GM23338 (cell line): ENCODE data around the gene ILF2. TPM values are rescaled to one million over a fixed set of nuclear protein-coding genes. Genes with fewer than 3 reads are reported as not detected.

Source experiments
- ATAC-seq: fragments of 200-7000 bp; cut with Tn5 transposase; 3 replicates; pipeline ENCODE4 v1.9.1; 2020
- DNase-seq: peaks from one replicate; pipeline ENCODE4 v3.0.0-alpha.2; 2015; ENCODE audit warnings: low spot score
- H2AFZ ChIP-seq: fragments of 200-600 bp; sonication (generic); 2 replicates; pipeline ENCODE4 v1.8.0; 2016; ENCODE audit warnings: antibody characterized with exemption, mild to moderate bottlenecking, moderate library complexity
- H3F3A ChIP-seq: fragments of 200-600 bp; sonication (generic); replicated peaks from 2 replicates; pipeline ENCODE4 v1.8.0; 2017; ENCODE audit warnings: antibody characterized with exemption, mixed run types, low read depth
- H3K27ac ChIP-seq: fragments of 200-600 bp; sonication (generic); 2 replicates; pipeline ENCODE4 v1.6.1; 2016; ENCODE audit warnings: low read depth
- H3K27me3 ChIP-seq: fragments of 200-600 bp; sonication (generic); 2 replicates; pipeline ENCODE4 v1.8.0; 2016; ENCODE audit warnings: mild to moderate bottlenecking, mixed run types, moderate library complexity; ENCODE audit not compliant: insufficient read depth
- H3K36me3 ChIP-seq: fragments of 200-600 bp; sonication (generic); 2 replicates; pipeline ENCODE4 v1.8.0; 2016; ENCODE audit warnings: mild to moderate bottlenecking; ENCODE audit not compliant: insufficient read depth
- H3K4me1 ChIP-seq: fragments of 200-600 bp; sonication (generic); 2 replicates; pipeline ENCODE4 v1.8.0; 2016; ENCODE audit warnings: mild to moderate bottlenecking, moderate library complexity; ENCODE audit not compliant: insufficient read depth
- H3K4me2 ChIP-seq: fragments of 200-600 bp; sonication (generic); 2 replicates; pipeline ENCODE4 v1.7.1; 2017; ENCODE audit warnings: mixed run types
- H3K4me3 ChIP-seq: fragments of 200-600 bp; sonication (generic); 2 replicates; pipeline ENCODE4 v1.6.1; 2016; ENCODE audit warnings: mixed run types
- H3K79me2 ChIP-seq: fragments of 200-600 bp; sonication (generic); replicated peaks from 2 replicates; pipeline ENCODE4 v1.8.0; 2017; ENCODE audit warnings: mild to moderate bottlenecking; ENCODE audit not compliant: insufficient read depth
- H3K9me2 ChIP-seq: fragments of 200-600 bp; sonication (generic); 2 replicates; pipeline ENCODE4 v1.8.0; 2017; ENCODE audit not compliant: insufficient read depth
- H4K20me1 ChIP-seq: fragments of 200-600 bp; sonication (generic); replicated peaks from 2 replicates; pipeline ENCODE4 v1.8.0; 2017; ENCODE audit warnings: mild to moderate bottlenecking; ENCODE audit not compliant: insufficient read depth
- H3K27ac Mint-ChIP-seq: 2 replicates; pipeline ENCODE4 v1.8.0; 2020; ENCODE audit warnings: inconsistent platforms, mild to moderate bottlenecking, moderate library complexity, mixed read lengths
- H3K27me3 Mint-ChIP-seq: 3 replicates; pipeline ENCODE4 v1.8.0; 2022; ENCODE audit warnings: low read depth, mild to moderate bottlenecking, moderate library complexity, mixed read lengths, inconsistent platforms; ENCODE audit not compliant: insufficient read depth, poor library complexity
- H3K36me3 Mint-ChIP-seq: 3 replicates; pipeline ENCODE4 v1.8.0; 2021; ENCODE audit warnings: low read depth, mild to moderate bottlenecking, inconsistent platforms, moderate library complexity, mixed read lengths
- H3K4me1 Mint-ChIP-seq: 3 replicates; pipeline ENCODE4 v1.8.0; 2020; ENCODE audit warnings: mild to moderate bottlenecking, inconsistent platforms, mixed read lengths
- H3K4me3 Mint-ChIP-seq: 3 replicates; pipeline ENCODE4 v1.8.0; 2021; ENCODE audit warnings: moderate library complexity, mild to moderate bottlenecking, inconsistent platforms, mixed read lengths
- H3K9me3 Mint-ChIP-seq: 3 replicates; pipeline ENCODE4 v1.8.0; 2020; ENCODE audit warnings: moderate library complexity, mild to moderate bottlenecking, inconsistent platforms, mixed read lengths
- CREB1 ChIP-seq: fragments of 250-450 bp; sonication (Bioruptor Pico); IDR thresholded peaks from 2 replicates; pipeline ENCODE4 v1.5.0; 2020; ENCODE audit warnings: low read depth, mild to moderate bottlenecking, moderate library complexity
- EZH2phosphoT487 ChIP-seq: fragments of 200-600 bp; sonication (generic); IDR thresholded peaks from one replicate; pipeline ENCODE4 v1.8.1; 2018; ENCODE audit warnings: antibody characterized with exemption; ENCODE audit not compliant: unreplicated experiment
- POLR2AphosphoS5 ChIP-seq: IDR thresholded peaks from 2 replicates; pipeline ENCODE4 v1.6.1; 2016; ENCODE audit warnings: antibody characterized with exemption, low read depth
- ZNF114 ChIP-seq: fragments of 250-450 bp; sonication (Bioruptor Pico); IDR thresholded peaks from 2 replicates; pipeline ENCODE4 v1.5.0; 2020; ENCODE audit warnings: mild to moderate bottlenecking, moderate library complexity
- polyA plus RNA-seq: library from polyadenylated mRNA; unstranded; fragments of >200 nt; fragmentation: Nextera tagmentation; extraction: Ambion mirVana; gene quantifications from 2 replicates; pipeline ENCODE4 v1.2.1, GENCODE V29; 2016
- total RNA-seq: library from RNA; depleted of rRNA; stranded (reverse); fragments of >200 nt; shearing (Covaris generic); gene quantifications from 2 replicates; pipeline ENCODE4 v1.2.3, GENCODE V29; 2014
- TF ChIP-seq, protein P1 (sequence below): IDR thresholded peaks from one replicate; pipeline ENCODE4 v1.6.1; 2018; ENCODE audit warnings: antibody characterized with exemption; ENCODE audit not compliant: unreplicated experiment
- TF ChIP-seq, protein P2 (sequence below), 2 experiments: fragments of 200-600 bp in 1 of 2; sonication (generic) in 1 of 2; conservative IDR thresholded peaks; 2 replicates each; pipeline versions ENCODE4 v1.5.1 to v1.6.1; 2016 to 2017; ENCODE audit warnings: antibody characterized with exemption in 2 of 2, low read depth in 2 of 2, mild to moderate bottlenecking in 2 of 2, moderate library complexity in 1 of 2
- TF ChIP-seq, protein P3 (sequence below): IDR thresholded peaks from 2 replicates; pipeline ENCODE4 v1.6.1; 2016; ENCODE audit warnings: antibody characterized with exemption

Gene ILF2
- total and polyA plus RNA-seq, 2 experiments from 2014 or later: 214 to 337 TPM

DNA sequence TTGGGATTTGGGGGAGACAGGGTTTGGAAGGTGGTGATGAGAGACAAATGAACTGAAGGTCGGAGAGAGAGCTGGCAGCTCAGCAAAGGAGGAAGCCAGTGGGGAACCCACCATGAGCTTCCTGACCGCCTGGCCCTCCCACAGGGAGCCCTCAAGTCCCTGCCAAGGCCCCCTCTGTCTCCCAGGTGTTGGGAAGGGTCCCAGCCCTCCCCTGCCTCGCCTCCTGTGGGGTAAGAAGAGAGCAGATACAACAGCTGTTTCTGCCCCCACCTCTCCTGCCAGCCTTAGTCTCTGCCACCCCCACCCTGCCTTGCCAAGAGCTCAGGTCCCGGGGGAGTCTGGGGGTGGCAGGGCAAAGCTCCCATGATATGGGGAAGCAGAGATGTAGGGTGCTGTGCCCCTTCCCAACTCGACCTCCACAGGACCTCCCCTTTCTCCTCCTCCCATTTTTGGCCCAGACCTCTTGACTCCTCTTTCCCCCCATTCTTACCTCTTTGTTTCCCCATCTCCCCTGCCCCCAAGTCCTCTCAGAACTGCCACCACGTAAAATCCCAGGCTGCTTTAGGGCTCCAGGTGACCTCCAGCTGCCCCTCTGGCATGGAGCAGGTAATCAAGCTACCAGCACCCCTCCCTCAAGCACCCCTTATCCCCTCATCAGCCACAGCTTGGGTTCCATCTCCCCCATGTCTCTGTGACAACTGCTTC, 42.0 kb downstream of the ILF2 start:
- peaks cover 31% of the 10 kb centered on the region for H3K36me3 Mint-ChIP-seq
- H3K27ac ChIP-seq: no peak overlapping the region

DNA sequence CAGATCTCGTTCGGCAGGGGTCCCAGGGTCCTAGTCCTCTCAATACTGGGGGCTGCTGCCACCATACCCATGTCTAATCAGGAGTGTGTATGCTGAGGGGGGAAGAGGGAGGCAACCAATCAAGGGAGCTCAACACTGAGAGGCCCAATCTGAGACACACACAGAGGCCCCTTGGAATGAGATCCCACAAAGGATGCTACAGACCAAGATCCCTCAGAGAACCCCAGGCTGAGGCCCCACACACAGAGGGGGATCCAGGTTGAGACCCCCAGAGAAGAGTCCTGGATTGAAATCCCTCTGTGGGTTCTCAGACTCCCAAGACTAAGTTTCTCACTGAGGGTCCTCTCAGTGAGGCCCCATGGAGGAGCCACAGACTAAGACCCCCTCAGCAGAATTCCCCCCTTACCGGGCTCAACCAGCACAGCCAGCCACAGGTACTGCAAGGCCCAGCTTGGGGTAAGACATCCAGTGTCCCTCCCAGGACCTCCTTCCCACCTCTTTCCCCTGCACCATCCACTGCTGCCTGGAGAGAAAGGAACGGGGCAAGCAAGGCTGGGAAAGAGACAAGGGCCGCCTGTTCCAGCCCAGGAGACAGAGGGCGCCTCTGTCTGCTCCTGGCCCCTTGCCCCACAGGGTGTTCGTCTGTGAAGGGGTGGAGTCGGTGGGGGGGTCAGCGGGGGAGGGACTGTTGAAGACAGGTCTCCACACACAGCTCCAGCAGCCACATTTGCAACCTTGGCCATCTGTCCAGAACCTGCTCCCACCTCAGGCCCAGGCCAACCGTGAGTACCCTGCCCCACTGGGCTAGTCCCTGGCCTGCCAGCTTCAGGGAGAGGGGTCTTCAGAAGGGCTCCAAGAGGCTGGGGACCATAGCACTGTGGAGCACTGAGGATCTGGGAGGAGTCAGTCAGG, 42.8 kb downstream of the ILF2 start, which contains the start of gene S100A1:
TSS of gene S100A1 (plus strand) at position 720 of the 912 bp plus-strand sequence. CDS start 2,088 bp downstream, outside the sequence.
- Mint-ChIP-seq H3K36me3 (peaks cover 28% of the 10 kb centered on the region), H3K4me3 (peak within 1 kb of the TSS; percentile 82), H3K27me3 (peaks cover 13% of the 10 kb centered on the region), H3K27ac (peak within 1 kb of the TSS; percentile 89), H3K4me1 (peaks cover 46% of the 10 kb centered on the region), H3K9me3 (no peaks in the 10 kb centered on the region)
- peaks cover 4% of the 10 kb centered on the region; the same call in 1 of the 2 replicates for H3F3A ChIP-seq
- H3K9me2 ChIP-seq: 0 out of 2 replicates have a peak, but pooled peaks cover 3% of the 10 kb centered on the region
- no peak for TF ChIP-seq POLR2AphosphoS5
- TF ChIP-seq, protein P1, sequence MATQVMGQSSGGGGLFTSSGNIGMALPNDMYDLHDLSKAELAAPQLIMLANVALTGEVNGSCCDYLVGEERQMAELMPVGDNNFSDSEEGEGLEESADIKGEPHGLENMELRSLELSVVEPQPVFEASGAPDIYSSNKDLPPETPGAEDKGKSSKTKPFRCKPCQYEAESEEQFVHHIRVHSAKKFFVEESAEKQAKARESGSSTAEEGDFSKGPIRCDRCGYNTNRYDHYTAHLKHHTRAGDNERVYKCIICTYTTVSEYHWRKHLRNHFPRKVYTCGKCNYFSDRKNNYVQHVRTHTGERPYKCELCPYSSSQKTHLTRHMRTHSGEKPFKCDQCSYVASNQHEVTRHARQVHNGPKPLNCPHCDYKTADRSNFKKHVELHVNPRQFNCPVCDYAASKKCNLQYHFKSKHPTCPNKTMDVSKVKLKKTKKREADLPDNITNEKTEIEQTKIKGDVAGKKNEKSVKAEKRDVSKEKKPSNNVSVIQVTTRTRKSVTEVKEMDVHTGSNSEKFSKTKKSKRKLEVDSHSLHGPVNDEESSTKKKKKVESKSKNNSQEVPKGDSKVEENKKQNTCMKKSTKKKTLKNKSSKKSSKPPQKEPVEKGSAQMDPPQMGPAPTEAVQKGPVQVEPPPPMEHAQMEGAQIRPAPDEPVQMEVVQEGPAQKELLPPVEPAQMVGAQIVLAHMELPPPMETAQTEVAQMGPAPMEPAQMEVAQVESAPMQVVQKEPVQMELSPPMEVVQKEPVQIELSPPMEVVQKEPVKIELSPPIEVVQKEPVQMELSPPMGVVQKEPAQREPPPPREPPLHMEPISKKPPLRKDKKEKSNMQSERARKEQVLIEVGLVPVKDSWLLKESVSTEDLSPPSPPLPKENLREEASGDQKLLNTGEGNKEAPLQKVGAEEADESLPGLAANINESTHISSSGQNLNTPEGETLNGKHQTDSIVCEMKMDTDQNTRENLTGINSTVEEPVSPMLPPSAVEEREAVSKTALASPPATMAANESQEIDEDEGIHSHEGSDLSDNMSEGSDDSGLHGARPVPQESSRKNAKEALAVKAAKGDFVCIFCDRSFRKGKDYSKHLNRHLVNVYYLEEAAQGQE: no peak
- TF ChIP-seq, protein P2, sequence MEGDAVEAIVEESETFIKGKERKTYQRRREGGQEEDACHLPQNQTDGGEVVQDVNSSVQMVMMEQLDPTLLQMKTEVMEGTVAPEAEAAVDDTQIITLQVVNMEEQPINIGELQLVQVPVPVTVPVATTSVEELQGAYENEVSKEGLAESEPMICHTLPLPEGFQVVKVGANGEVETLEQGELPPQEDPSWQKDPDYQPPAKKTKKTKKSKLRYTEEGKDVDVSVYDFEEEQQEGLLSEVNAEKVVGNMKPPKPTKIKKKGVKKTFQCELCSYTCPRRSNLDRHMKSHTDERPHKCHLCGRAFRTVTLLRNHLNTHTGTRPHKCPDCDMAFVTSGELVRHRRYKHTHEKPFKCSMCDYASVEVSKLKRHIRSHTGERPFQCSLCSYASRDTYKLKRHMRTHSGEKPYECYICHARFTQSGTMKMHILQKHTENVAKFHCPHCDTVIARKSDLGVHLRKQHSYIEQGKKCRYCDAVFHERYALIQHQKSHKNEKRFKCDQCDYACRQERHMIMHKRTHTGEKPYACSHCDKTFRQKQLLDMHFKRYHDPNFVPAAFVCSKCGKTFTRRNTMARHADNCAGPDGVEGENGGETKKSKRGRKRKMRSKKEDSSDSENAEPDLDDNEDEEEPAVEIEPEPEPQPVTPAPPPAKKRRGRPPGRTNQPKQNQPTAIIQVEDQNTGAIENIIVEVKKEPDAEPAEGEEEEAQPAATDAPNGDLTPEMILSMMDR (conservative IDR thresholded peaks at IDR 0.05; ENCODE audit: low read depth in 2 of 2): peak; percentile 2 to 43; a peak in 3 of 4 replicates
- peak; percentile 4 for ATAC-seq
- no peaks in the 10 kb centered on the region for H3K36me3 ChIP-seq
- DNase-seq: no peak
- H3K4me3 ChIP-seq: peak within 1 kb of the TSS; percentile 70
- peak within 1 kb of the TSS; percentile 94 for H3K4me2 ChIP-seq
- H4K20me1 ChIP-seq: no peaks in the 10 kb centered on the region
- no peaks in the 10 kb centered on the region for H3K79me2 ChIP-seq
- peak within 1 kb of the TSS; percentile 73; the same call in 1 of the 2 replicates for H3K27ac ChIP-seq
- peak within 1 kb of the TSS; percentile 94 for H2AFZ ChIP-seq
- no peaks in the 10 kb centered on the region for H3K27me3 ChIP-seq
- peaks cover 14% of the 10 kb centered on the region for H3K4me1 ChIP-seq

More for the DNA sequence above, 42.0 kb downstream of the ILF2 start:
- Histone ChIP-seq H3K79me2 (no peaks in the 10 kb centered on the region), H3K36me3 (no peaks in the 10 kb centered on the region), H2AFZ (no peak overlapping the region), H3K4me1 (peaks cover 11% of the 10 kb centered on the region), H3F3A (peaks cover 8% of the 10 kb centered on the region; the same call in 1 of the 2 replicates), H3K4me2 (no peak overlapping the region), H3K4me3 (no peak overlapping the region), H4K20me1 (no peaks in the 10 kb centered on the region), H3K9me2 (0 out of 2 replicates have a peak, but pooled peaks cover 3% of the 10 kb centered on the region), H3K27me3 (no peaks in the 10 kb centered on the region)
- H3K27ac Mint-ChIP-seq: no peak overlapping the region
- DNase-seq (no peak), ATAC-seq (no peak)
- peaks cover 18% of the 10 kb centered on the region for H3K27me3 Mint-ChIP-seq
- H3K4me3 Mint-ChIP-seq: no peak overlapping the region
- no peaks in the 10 kb centered on the region for H3K9me3 Mint-ChIP-seq
- TF ChIP-seq, protein P3, sequence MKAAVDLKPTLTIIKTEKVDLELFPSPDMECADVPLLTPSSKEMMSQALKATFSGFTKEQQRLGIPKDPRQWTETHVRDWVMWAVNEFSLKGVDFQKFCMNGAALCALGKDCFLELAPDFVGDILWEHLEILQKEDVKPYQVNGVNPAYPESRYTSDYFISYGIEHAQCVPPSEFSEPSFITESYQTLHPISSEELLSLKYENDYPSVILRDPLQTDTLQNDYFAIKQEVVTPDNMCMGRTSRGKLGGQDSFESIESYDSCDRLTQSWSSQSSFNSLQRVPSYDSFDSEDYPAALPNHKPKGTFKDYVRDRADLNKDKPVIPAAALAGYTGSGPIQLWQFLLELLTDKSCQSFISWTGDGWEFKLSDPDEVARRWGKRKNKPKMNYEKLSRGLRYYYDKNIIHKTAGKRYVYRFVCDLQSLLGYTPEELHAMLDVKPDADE: no peak
- TF ChIP-seq ZNF114 (CRISPR knock-in tag) (no peak), EZH2phosphoT487 (no peak), POLR2AphosphoS5 (no peak), CREB1 (CRISPR knock-in tag) (no peak)
- H3K4me1 Mint-ChIP-seq: peaks cover 47% of the 10 kb centered on the region
